GM12878 (cell line): Measurements from ENCODE around the gene TULP1. TPM values are rescaled to one million over a fixed set of nuclear protein-coding genes. Genes with fewer than 3 reads are reported as not detected.

Experiments
- ATAC-seq: fragments of 200-7000 bp; cut with Tn5 transposase; 3 replicates; pipeline ENCODE4 v1.9.1; 2020; ENCODE audit warnings: mild to moderate bottlenecking, moderate library complexity
- BruUV-seq: library from RNA; stranded (reverse); fragments of 400-500 nt; replicated peaks from 2 replicates; lab custom pipeline; 2021; lab: Mats Ljungman, UMichigan
- CTCF ChIA-PET: fragments of 300-600 bp; sonication (Branson Sonifier 250); formaldehyde crosslinking; extraction: SDS; loops from one replicate; lab custom pipeline; 2021; ENCODE audit warnings: inconsistent platforms; lab: Yijun Ruan, JAX
- POLR2A ChIA-PET: fragments of 350-600 bp; formaldehyde crosslinking; extraction: SDS; loops from one replicate; lab custom pipeline; 2021; ENCODE audit warnings: inconsistent platforms; lab: Charles Lee
- RAD21 ChIA-PET: fragments of 300-600 bp; sonication (Branson Sonifier 250); formaldehyde crosslinking; loops from one replicate; lab custom pipeline; 2023; ENCODE audit warnings: antibody characterized with exemption; ENCODE audit not compliant: unreplicated experiment; lab: Charles Lee
- SMC1A ChIA-PET: fragments of 300-600 bp; sonication (Branson Sonifier 250); formaldehyde crosslinking; loops from one replicate; lab custom pipeline; 2023; ENCODE audit not compliant: unreplicated experiment, uncharacterized antibody; lab: Charles Lee
- DNase-seq: peaks from one replicate; pipeline ENCODE4 v3.0.0-alpha.2; 2011; ENCODE audit warnings: low read depth, low spot score
- FAIRE-seq: peaks from 3 replicates; lab custom pipeline; 2011; peaks lifted over from hg19 to GRCh38; lab: Jason Lieb, UNC
- H2AFZ ChIP-seq: 2 replicates; pipeline ENCODE4 v1.6.0; 2011; ENCODE audit warnings: low read depth, low read length, control low read depth; ENCODE audit not compliant: control insufficient read depth
- H3K27ac ChIP-seq: 2 replicates; pipeline ENCODE4 v1.5.1; 2011; ENCODE audit warnings: control low read depth; ENCODE audit not compliant: control insufficient read depth, insufficient read depth
- H3K27me3 ChIP-seq, 2 experiments: replicated peaks in 1 of 2; 2 replicates each; pipeline versions ENCODE4 v1.6.0 to v1.6.1; 2011; ENCODE audit warnings: low read length in 1 of 2; ENCODE audit not compliant: control insufficient read depth in 2 of 2, insufficient read depth in 2 of 2
- H3K36me3 ChIP-seq, 2 experiments: 2 replicates each; pipeline ENCODE4 v1.5.1; 2011; ENCODE audit warnings: low read length in 1 of 2; ENCODE audit not compliant: control insufficient read depth in 2 of 2, insufficient read depth in 2 of 2
- H3K4me1 ChIP-seq: 2 replicates; pipeline ENCODE4 v1.6.1; 2011; ENCODE audit warnings: mild to moderate bottlenecking, low read length, moderate library complexity, mixed read lengths; ENCODE audit not compliant: control insufficient read depth, insufficient read depth
- H3K4me2 ChIP-seq: 2 replicates; pipeline ENCODE4 v1.6.0; 2011; ENCODE audit warnings: control low read depth; ENCODE audit not compliant: control insufficient read depth, insufficient read depth
- H3K4me3 ChIP-seq: fragments of 200-600 bp; sonication (generic); 2 replicates; pipeline ENCODE4 v1.5.1; 2016
- H3K79me2 ChIP-seq: 2 replicates; pipeline ENCODE4 v1.6.0; 2011; ENCODE audit warnings: low read length; ENCODE audit not compliant: control insufficient read depth, insufficient read depth
- H3K9ac ChIP-seq: 2 replicates; pipeline ENCODE4 v1.8.0; 2011; ENCODE audit warnings: low read length, control low read depth, mixed read lengths; ENCODE audit not compliant: control insufficient read depth, insufficient read depth
- H3K9me3 ChIP-seq: replicated peaks from 3 replicates; pipeline ENCODE4 v1.5.1; 2011; ENCODE audit warnings: mild to moderate bottlenecking, low read length; ENCODE audit not compliant: control insufficient read depth, insufficient read depth
- H4K20me1 ChIP-seq: 2 replicates; pipeline ENCODE4 v1.6.0; 2011; ENCODE audit not compliant: control insufficient read depth, insufficient read depth
- ASH2L ChIP-seq: fragments of 300-600, 200-600 bp; sonication (generic); IDR thresholded peaks from 2 replicates; pipeline ENCODE4 v1.6.1; 2017; ENCODE audit warnings: low read depth, mild to moderate bottlenecking, borderline replicate concordance
- BACH1 ChIP-seq: fragments of 450-650 bp; IDR thresholded peaks from 2 replicates; pipeline ENCODE4 v1.6.1; 2017; ENCODE audit warnings: mild to moderate bottlenecking, borderline replicate concordance
- CREM ChIP-seq: IDR thresholded peaks from 2 replicates; pipeline ENCODE4 v1.6.1; 2014; ENCODE audit warnings: antibody characterized with exemption, low read depth
- EED ChIP-seq: sonication (generic); IDR thresholded peaks from 2 replicates; pipeline ENCODE4 v1.6.1; 2016; ENCODE audit warnings: antibody characterized with exemption, low read depth
- ETV6 ChIP-seq, 2 experiments: fragments of 450-650 bp in 1 of 2; IDR thresholded peaks in 1 of 2; conservative IDR thresholded peaks in 1 of 2; 2 replicates each; pipeline ENCODE4 v1.6.1; 2014; ENCODE audit warnings: antibody characterized with exemption in 1 of 2, borderline replicate concordance in 1 of 2, low read depth in 1 of 2, mild to moderate bottlenecking in 1 of 2, moderate library complexity in 1 of 2
- IKZF1 ChIP-seq: fragments of 450-650 bp; conservative IDR thresholded peaks from 2 replicates; pipeline ENCODE4 v1.6.1; 2017; ENCODE audit warnings: antibody characterized with exemption, mild to moderate bottlenecking
- JUNB ChIP-seq: IDR thresholded peaks from 2 replicates; pipeline ENCODE4 v1.6.1; 2016; ENCODE audit warnings: antibody characterized with exemption, mild to moderate bottlenecking
- NFYA ChIP-seq: IDR thresholded peaks from 2 replicates; pipeline ENCODE4 v1.6.1; 2011; ENCODE audit warnings: low read depth, mild to moderate bottlenecking, low read length, improper control_type of control experiment, borderline replicate concordance
- NR2F1 ChIP-seq: fragments of 450-650 bp; conservative IDR thresholded peaks from 2 replicates; pipeline ENCODE4 v1.6.1; 2017; ENCODE audit warnings: mild to moderate bottlenecking
- RAD21 ChIP-seq: IDR thresholded peaks from 2 replicates; pipeline ENCODE4 v1.6.1; 2011; ENCODE audit warnings: mild to moderate bottlenecking, low read depth, low read length, moderate library complexity; ENCODE audit not compliant: insufficient read depth
- RFX5 ChIP-seq: IDR thresholded peaks from 2 replicates; pipeline ENCODE4 v1.6.1; 2011; ENCODE audit warnings: low read depth, low read length, improper control_type of control experiment
- SKIL ChIP-seq: fragments of 450-650 bp; IDR thresholded peaks from 2 replicates; pipeline ENCODE4 v1.6.1; 2017; ENCODE audit warnings: mild to moderate bottlenecking, low read depth, inconsistent platforms; ENCODE audit not compliant: poor library complexity, severe bottlenecking
- SREBF2 ChIP-seq: IDR thresholded peaks from 2 replicates; pipeline ENCODE4 v1.6.1; 2012; ENCODE audit warnings: mild to moderate bottlenecking, low read length
- ZBTB4 ChIP-seq: fragments of 450-650 bp; formaldehyde crosslinking; IDR thresholded peaks from 2 replicates; pipeline ENCODE4 v1.4.0; 2022; ENCODE audit warnings: mild to moderate bottlenecking, moderate library complexity
- ZNF622 ChIP-seq: fragments of 450-650 bp; IDR thresholded peaks from 2 replicates; pipeline ENCODE4 v1.6.1; 2017; ENCODE audit warnings: mild to moderate bottlenecking, inconsistent platforms
- WGBS: methylation state at CpG from one replicate; pipeline ENCODE4 v1.1.6; 2016; ENCODE audit warnings: low lambda C conversion rate; ENCODE audit not compliant: insufficient replicate concordance, insufficient coverage; ENCODE audit errors: missing lambda C conversion rate; 5-methylcytosine and 5-hydroxymethylcytosine counted together
- in situ Hi-C: fragments of 300-500 bp; cut with MboI; formaldehyde crosslinking; loops from 9 replicates; pipeline ENCODE4 v1.14.3; 2018; ENCODE audit warnings: mixed read lengths
- intact Hi-C: fragments of 100-400 bp; cut with micrococcal nuclease; formaldehyde crosslinking; loops from one replicate; pipeline ENCODE4 v1.14.2; 2022; ENCODE audit not compliant: unreplicated experiment
- polyA plus RNA-seq, 11 experiments: library from polyadenylated mRNA; depleted of rRNA in 4 of 11; unstranded in 6 of 11; stranded (reverse) in 5 of 11; fragments of >200 nt; fragmentation: Nextera tagmentation in 4 of 11; fragmentation: Illumina TruSeq in 1 of 11; extraction: Ambion mirVana in 4 of 11; extraction: Trizol in 1 of 11; gene quantifications; 1 replicate in 1 of 11; 2 replicates in 10 of 11; pipeline versions ENCODE4 v1.2.1 to v1.2.3, GENCODE V29; 2011 to 2016; ENCODE audit warnings: inconsistent platforms in 2 of 11, missing spikeins in 2 of 11, low read depth in 1 of 11
- total RNA-seq, 4 experiments: library from RNA; depleted of rRNA in 3 of 4; stranded (reverse); fragments of >200 nt in 3 of 4; fragmentation: Illumina TruSeq in 1 of 4; extraction: Trizol in 1 of 4; gene quantifications; 2 replicates each; pipeline versions ENCODE4 v1.2.1 to v1.2.3, GENCODE V29; 2013 to 2021
- TF ChIP-seq, protein P1 (sequence below): fragments of 450-650 bp; IDR thresholded peaks from 2 replicates; pipeline ENCODE4 v1.6.1; 2017; ENCODE audit warnings: borderline replicate concordance
- TF ChIP-seq, protein P2 (sequence below): fragments of 450-650 bp; IDR thresholded peaks from 2 replicates; pipeline ENCODE4 v1.6.1; 2016; ENCODE audit warnings: mild to moderate bottlenecking

The TULP1 gene
- total and polyA plus RNA-seq, 10 of the 15 experiments (the other 5 are each of a cell fraction or from before 2014, with no cell fraction given), result not detected

DNA sequence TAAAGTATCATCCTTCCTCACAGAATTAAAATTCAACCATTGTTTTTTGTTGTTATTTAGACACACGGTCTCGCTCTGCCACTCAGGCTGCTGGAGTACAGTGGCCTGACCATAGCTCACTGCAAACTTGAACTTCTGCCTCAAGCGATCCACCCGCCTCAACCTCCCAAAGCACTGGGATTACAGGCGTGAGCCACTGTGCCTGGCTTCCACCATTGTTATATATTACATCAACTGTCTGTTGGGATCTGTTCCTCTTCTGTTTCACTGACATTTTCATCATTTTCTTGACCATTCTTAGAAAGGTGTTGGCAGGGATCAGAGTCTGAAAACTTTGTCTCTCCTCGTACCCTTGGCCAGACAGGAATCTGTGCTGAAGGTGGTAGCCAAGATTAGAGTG is 21.3 kb upstream of the TULP1 start:
- Histone ChIP-seq H4K20me1 (no peaks in the 10 kb centered on the region), H3K4me2 (no peak overlapping the region), H3K9ac (no peak overlapping the region), H2AFZ (no peak overlapping the region), H3K36me3 (no peaks in the 10 kb centered on the region), H3K27ac (no peak overlapping the region), H3K27me3 (no peaks in the 10 kb centered on the region), H3K79me2 (no peaks in the 10 kb centered on the region), H3K4me1 (no peaks in the 10 kb centered on the region), H3K4me3 (no peak overlapping the region), H3K9me3 (no peaks in the 10 kb centered on the region)
- 32% methylated on average over 6 of the region's 6 CpGs for WGBS
- no peak for ATAC-seq
- TF ChIP-seq JUNB (no peak), RFX5 (no peak), SREBF2 (no peak), ZNF622 (no peak), EED (no peak), RAD21 (no peak), ASH2L (no peak), NR2F1 (no peak), SKIL (no peak), NFYA (no peak), ETV6 (conservative IDR thresholded peaks at IDR 0.05 in 1 of 2, IDR thresholded peaks at IDR 0.05 in 1 of 2; ENCODE audit: borderline replicate concordance in 1 of 2, low read depth in 1 of 2) (no peak), BACH1 (no peak), IKZF1 (no peak), CREM (no peak), ZBTB4 (CRISPR knock-in tag) (no peak)
- TF ChIP-seq, protein P1, sequence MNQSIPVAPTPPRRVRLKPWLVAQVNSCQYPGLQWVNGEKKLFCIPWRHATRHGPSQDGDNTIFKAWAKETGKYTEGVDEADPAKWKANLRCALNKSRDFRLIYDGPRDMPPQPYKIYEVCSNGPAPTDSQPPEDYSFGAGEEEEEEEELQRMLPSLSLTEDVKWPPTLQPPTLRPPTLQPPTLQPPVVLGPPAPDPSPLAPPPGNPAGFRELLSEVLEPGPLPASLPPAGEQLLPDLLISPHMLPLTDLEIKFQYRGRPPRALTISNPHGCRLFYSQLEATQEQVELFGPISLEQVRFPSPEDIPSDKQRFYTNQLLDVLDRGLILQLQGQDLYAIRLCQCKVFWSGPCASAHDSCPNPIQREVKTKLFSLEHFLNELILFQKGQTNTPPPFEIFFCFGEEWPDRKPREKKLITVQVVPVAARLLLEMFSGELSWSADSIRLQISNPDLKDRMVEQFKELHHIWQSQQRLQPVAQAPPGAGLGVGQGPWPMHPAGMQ, result no peak
- TF ChIP-seq, protein P2, sequence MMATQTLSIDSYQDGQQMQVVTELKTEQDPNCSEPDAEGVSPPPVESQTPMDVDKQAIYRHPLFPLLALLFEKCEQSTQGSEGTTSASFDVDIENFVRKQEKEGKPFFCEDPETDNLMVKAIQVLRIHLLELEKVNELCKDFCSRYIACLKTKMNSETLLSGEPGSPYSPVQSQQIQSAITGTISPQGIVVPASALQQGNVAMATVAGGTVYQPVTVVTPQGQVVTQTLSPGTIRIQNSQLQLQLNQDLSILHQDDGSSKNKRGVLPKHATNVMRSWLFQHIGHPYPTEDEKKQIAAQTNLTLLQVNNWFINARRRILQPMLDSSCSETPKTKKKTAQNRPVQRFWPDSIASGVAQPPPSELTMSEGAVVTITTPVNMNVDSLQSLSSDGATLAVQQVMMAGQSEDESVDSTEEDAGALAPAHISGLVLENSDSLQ, result no peak
- intact Hi-C loops, result no loop called here
- ChIA-PET CTCF (interaction anchor here (2.0 kb wide), 1 partner anchor 11 kb away, joined by 9 read pairs; no protein-coding TSS in a partner anchor), POLR2A (no interaction called here), RAD21 (no interaction called here), SMC1A (no interaction called here)
- FAIRE-seq, result no peak
- BruUV-seq, result no TSS peak
- in situ Hi-C loops, result no loop called here
- no peak for DNase-seq
